GM12874 (cell line): ENCODE results near the gene UQCRFS1.

Experiments
- CTCF ChIP-seq: IDR thresholded peaks from 2 replicates; pipeline ENCODE4 v1.5.1; 2011; ENCODE audit warnings: low read depth, mild to moderate bottlenecking, control low read depth, low read length, moderate library complexity; ENCODE audit not compliant: insufficient read depth

The UQCRFS1 gene

GRCh38 chr19:29171525-29171924, 41.4 kb downstream of the UQCRFS1 start:
- TF ChIP-seq CTCF = no peak

- TF ChIP-seq CTCF = no peak
Observed at GRCh38 chr19:29170554-29170953, 42.4 kb downstream of the UQCRFS1 start.

- TF ChIP-seq CTCF = no peak
Observed at GRCh38 chr19:29162694-29163093, 50.3 kb downstream of the UQCRFS1 start.

- TF ChIP-seq CTCF = no peak
Observed at GRCh38 chr19:29155683-29156082, 57.3 kb downstream of the UQCRFS1 start.
